ENCODE measurements around the gene ASB4.
"Not testable (repeated sequence)": the region's sequence is repeated elsewhere in the genome, so short reads cannot be mapped to it uniquely, and the experiment has no call there.

Gene ASB4

DNA sequence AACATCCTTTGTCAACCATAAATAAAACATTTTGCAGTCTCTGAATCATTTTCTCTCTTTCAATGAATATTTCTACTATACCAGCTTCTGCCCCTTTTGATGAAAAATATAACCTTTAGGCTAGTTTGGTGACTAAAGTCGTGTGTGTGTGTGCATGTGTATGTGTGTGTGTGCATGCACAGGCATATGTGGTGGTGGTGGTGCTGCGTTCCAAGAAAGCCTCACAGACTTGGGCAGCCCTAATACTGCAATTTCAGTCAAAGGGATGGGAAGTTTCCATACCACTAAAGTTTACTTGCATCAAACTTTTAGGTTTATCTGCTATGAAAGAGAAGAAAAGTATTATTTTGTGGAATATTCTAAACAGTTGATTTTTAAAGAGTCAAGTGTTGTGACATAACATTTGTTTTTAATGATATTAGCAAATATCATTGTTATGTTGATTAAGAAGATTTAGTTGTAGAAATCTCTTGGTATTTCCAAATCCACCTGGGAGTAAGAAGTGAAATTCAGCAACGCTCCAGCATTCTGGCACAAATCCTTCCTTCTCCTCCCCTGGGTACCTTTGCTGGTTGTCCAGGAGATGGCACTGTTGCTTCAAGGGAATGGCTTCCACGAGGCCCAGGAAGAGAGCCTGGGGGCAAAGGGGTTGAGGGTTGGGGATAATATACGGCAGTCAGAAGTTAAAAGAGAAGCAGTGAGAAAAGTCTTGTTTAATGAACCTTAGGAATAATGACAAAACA lies 41.5 kb downstream of the ASB4 start:
- DNase-seq: no peak

DNA sequence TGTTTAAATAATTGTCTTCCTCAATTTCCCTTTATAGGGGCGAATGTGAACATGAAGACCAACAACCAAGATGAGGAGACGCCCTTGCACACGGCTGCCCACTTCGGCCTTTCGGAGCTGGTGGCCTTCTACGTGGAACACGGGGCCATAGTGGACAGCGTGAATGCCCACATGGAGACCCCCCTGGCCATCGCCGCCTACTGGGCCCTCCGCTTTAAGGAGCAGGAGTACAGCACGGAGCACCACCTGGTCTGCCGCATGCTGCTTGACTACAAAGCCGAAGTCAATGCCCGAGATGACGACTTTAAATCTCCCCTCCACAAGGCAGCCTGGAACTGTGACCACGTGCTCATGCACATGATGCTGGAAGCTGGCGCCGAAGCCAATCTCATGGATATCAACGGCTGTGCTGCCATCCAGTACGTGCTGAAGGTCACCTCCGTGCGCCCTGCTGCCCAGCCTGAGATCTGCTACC lies 42.1 kb downstream of the ASB4 start:
- DNase-seq: no peak

DNA sequence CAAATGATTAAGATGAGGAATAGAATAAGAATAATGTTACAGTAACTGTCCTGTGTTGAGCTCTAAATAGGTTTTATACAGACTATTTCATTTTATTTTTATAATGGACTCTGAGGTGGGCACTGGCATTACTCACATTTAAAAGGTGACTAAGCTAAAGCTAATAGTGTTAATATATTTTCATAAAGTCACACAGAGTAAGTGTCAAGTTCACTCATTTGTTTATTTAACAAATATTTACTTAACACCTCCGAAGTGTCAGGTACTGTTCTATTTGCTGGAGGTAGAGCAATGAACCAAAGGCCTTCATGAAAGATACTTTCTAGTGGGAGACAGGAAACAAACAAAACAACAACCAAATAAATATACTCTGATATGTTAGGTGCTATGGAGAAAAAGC lies 44.0 kb downstream of the ASB4 start:
- DNase-seq: no peak

DNA sequence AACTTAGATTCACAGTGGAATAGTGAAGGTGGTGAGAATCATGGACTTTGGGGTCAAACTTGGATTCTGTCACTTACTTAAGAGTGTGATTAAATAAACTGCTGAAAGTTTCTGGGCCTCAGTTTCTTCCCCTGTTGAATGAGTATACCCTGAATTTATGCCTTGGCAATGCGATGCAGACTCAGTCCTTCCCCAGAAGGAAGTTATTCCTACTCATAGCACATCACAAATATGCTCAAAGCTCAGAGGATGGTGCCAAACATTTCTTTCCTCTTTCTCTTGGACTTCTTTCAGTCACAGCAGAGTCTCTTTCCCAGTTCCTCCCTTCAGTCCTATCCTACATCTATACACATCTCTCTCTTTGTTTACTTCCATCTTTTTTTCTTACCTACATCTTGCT lies 45.1 kb downstream of the ASB4 start:
- no peak for DNase-seq

DNA sequence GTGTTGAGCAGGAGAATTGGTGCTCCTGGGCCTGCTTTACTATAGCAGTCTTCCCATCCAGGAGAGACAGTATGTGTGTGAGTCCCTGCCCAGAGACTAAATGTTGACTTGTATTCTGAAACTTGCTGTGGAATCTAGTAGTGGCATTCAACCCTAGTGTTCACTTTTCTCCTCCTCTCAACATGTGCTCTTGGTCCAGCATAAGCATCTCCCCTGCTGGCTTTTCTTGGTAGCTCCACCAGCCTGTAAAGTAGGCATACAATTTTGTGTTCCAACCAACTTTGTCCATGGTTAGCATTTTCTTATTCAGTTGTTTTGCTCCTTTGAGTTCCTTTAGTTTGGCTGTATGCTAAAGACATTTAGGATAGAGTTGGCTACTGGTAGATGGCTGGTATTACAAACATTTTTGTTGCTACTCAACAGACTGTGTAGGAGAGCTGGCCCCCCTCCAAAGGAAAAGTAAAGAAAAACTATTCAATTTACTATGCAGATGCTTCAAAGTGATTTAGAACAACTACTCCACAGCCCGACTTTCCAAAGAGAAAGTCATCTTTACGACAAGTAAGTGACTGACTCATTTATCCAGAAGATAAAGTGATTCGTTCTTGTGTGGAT lies 46.0 kb downstream of the ASB4 start:
- no peak for DNase-seq

DNA sequence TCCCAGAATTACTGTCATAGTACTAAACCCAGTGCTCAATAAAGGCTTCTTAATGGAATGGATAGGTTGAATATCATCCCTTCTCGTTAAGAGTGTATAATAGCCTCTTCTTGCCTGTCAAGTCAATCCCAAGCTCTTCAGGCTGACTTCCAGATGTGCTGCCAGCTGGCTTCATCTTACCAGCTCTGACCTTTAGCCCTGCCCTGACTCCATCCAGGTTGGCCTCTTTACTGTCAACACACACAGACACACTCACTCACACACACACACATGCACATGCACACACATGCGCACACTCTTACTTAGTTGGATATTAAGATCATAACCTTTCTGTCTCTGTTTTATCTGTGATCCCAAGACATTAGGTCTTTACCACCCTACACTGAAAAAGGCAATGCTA lies 49.1 kb downstream of the ASB4 start:
- no peak for DNase-seq

DNA sequence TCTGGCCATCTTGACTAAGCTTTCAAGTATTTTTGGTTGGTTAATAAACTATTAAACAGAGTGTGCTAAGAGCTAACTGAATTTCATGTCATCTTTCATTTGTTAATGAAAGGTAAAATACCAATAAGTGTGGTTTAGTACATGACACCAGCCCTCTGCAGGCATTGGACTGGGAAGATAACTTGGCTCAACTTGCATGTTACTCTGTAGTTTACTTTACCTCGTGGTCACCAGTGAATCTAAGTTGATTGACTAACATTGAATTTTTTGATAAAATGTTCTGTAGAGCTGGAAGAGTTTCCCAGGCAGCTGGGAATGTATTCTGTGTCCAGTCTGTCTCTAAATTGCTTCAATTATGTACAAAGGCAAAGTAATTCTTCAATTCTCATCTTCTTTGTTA lies 49.9 kb downstream of the ASB4 start:
- no peak for DNase-seq

DNA sequence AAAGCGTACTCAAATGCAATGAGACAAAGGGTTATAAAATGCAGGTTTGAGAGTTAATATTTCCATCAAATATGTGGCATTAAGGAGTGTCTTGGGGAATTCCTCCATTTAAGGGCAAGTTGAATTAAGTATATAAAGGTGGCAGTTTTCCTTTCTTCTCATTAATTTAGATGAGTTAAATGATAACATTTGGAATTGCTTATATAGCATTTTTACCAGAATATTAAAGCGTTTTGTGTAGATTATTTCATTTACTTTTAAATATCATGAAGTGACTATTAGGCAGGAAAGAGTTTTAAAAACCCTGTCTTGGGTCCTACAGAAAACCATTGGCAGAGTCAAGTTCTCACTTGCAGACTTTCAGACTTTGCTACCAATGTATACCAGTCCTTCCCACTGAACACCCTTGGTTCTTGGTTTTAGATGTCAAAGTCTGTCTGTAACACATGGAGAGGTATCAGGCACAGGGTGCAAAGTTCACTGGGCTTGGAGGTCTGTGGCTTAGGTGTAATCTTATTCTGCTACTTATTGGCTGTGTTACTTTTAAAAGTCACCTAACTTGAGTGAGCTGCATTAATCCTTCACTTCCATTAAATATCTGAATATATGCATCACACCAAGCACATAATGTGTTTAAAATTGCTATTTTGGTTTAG lies 51.0 kb downstream of the ASB4 start:
- no peak for DNase-seq

DNA sequence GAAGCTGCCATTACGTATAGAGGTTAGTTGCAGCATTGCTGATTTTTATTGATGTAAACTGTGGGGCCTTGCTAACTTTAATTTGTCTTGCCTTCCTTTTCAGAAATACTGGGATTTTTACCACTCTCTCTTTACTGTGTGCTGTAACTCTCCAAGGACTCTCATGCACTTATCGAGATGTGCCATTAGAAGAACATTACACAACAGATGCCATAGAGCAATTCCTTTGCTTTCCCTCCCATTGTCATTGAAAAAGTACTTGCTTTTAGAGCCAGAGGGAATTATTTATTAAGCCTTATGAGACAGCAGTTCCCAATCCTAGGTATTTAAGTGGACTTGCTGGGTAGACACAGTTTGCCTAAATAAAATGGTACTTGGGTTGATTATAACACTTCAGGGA lies 51.7 kb downstream of the ASB4 start:
- no peak for DNase-seq

DNA sequence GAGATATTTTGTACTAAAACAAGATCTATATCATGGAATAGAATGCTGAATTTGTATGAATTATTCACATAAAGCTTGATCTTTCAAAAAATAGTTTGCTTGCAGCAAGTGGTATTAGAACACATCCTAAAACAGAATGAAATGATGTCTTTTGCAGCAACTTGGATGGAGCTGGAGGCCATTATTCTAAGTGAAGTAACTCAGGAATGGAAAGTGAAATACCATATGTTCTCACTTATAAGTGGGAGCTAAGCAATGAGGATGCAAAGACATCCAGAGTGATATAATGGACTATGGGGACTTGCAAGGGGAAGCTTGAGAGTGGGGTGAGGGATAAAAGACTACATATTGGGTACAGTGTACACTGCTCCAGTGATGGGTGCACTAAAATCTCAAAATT lies 53.7 kb downstream of the ASB4 start:
- no peak for DNase-seq

DNA sequence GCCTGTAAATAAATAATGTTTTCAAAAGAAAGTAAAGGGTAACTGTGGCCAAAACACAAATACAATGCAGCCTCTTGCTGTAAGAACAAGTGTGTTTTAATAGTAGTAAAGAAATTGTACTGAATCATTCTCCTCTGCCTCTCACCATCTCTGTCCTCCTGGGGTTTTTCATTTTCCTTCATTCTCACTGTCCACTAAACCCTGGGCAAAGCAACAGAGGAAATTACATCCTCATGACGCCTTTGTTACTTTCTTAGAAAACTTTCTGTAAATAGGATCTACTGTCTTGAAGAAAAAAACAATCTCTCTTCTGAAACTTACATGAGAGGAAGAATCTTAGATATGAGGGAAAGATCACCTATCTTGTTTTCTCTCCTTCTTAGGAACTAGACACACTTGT lies 54.6 kb downstream of the ASB4 start:
- DNase-seq: no peak

DNA sequence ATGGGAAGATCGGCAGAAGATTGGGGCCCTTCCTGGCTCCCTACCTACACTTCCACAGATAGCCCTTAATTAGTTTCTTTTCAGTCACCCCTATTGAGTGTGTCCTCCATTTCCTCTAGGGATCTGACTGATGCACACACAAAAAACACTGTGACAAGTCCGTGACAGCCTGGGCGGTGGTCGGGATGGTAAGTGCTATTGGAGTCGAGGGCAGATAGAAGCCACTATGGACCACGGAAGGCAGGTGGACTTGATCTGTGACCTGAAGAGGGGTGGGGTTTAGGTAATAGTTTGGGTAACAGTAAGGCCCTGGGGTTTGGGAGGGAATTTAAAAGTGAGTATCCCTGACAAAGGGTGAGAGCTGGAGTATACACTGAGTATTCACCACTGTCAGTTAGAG lies 57.6 kb downstream of the ASB4 start:
- DNase-seq: no peak

DNA sequence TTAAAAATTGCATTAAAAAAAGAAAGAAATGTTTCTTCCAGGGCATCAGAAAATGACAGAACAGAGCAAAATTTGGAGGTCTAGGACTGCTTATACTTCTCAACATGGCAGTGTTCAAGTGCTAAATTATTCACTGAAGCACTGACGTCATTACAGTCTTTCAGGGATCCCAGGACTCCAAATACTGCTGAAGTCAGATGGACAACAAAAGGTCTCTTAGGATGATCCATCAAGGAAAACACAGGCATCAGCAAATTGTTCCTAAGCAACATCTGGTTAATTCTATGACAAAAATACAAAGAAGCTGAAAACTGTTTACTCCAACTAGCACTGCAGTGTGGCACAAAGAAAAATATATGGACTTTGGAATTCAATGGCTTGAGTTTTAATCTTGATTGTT lies 58.4 kb downstream of the ASB4 start:
- DNase-seq: no peak

DNA sequence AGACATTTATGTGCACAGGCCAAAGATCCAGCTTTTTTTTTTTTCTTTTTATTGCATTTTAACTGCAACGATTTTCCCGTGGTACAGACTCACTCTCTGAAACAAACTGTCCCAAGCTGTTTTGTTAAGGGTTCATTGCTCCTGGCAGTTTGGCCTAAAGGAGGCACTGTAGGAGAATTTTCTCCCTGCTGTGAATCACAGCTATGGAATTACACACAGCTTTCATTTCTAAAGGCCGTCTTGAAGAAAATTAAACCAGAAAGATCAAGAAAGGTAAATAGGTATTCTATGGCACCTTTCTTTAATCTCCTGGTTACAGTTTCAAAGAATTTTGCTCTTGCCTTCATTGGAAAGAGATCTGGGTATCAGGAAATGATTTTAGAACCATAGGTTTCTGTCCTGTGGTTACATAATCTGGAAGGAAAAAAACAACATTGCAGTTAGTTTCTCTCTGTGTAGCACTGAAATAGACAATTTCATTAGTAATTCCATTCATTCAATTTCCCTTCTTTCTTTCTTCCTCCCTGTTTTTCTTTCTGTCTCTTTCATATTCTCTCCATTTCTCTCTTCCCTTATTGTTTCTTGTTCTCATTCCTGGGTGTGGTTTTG lies 59.4 kb downstream of the ASB4 start:
- no peak for DNase-seq

DNA sequence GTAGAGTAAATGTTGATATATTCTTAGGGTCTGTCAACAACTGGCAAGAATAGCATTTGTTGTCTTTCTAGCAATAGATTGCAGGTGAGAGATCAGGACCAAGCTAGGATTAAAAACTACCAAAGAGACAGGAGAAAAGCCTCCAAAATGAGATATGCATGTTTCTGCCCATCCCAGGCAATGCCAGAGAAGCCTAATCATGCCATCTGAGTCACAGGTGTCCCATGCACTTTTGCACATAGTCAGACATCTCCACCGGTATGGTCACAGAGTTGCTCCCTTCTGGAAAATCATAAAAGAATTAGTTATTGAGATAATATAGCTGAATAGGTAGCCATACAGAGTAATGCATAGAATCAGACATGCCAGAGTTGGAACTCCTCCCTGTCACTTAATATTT lies 59.9 kb downstream of the ASB4 start:
- no peak for DNase-seq

DNA sequence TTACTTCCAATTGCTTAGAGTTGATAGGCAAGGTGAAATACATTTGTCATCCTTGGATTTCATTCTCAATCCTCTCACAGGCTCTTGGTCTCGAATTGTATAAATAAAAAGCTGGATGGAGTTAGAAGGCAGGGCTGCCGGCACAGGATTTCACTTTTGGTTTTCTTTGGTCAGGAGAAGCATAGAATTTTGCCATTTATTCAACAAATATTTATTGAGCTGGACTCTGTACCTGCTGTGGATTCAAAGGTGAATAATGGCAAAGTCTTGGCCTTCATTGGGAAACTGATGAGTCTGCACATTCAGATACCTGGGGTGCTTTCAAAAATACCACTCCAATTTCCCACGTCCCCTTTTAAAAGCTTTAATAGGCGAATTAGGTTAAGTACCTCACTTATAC lies 60.9 kb downstream of the ASB4 start:
- no peak for DNase-seq

DNA sequence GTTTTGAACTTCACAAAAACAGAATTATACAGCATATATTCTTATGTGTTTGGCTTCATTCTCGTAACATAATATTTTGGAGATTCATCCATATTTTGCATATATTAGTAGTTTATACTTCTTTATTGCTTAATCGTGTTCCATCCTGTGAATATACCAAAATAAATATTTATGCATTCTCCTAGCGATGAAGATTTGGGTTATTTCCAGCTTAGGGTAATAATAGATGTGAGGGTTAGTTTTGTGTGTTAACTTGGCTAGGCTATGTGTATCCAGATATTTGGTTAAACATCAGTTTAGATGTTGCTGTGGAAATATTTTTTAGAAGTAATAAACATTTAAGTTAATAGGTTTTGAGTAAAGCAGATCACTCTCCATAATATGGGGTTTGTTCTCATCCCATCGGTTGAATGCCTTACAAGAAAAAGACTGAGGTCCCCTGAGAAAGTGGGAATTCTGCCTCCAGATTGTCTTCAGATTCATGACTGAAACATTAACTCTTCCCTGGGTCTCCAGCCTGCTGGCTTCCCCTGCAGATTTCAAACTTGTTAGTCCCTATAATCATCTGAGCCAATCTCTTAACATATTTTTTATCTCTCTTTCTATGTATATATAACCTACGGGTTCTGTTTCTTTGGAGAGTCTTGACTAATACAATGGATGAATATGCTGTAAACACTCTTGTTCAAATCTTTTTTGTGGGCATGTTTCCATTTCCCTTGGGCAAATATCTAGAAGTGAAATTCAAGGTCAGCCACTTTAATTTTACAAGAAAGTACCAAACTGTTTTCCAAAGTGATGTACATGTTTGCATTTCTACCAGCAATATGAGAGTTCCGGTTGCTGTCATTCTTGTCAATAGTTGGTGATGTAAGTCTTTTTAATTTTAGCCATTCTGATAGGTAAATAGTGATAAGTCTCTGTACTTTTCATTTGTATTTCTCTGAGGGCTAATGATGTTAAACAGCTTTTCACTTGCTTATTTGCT lies 61.9 kb downstream of the ASB4 start:
- DNase-seq: no peak

DNA sequence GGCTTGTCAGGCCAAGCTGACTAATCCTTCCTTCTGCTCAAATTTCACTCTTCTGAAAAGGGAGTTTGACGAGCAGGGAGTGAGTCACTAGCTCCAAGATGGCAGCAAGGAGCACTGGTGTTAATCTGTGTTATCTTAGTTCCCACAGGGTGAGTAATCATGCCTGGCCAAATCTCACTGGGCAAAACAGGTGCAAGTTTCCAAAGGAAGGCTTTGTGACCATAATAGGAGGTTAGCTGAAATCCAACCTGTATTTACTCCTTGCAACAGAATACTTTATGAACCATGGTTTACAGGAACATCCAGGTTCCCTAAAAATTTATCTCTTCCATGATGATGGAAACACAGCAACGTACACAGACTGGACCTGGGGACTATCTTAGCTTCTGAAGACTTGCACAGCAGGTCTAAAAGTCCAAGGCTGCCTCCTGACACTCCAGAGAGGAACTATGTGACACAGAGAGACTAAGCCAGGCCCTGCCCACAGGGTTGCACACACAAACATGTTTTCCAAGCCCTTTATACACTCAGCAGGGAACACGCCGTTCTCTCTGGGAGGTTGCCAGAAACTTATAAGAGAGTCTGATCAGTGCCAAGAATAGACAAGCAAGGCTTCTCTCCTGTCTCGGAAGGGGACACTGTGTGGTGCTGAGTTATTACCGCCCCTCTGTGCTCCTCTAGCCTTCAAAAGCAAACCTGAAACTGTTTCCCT lies 64.2 kb downstream of the ASB4 start:
- DNase-seq: no peak

DNA sequence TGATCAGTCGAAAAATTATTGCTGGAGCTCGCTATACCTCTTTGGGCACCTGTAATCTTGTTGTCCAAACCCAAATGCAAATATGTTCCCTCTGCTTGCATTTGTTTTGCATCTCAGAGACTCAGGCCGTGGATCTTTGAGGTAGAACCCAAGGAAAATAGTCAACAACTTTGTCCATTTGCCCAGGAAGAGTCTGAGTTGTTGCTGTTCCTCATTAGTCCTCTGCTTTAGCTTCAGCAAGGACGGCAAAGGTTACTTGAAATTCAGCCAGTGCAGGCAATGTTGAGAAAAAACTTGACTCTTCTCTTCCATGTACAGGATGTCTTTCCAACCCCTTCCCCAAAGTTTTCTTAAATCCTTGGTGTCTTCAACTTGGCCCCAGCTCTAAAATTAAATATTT lies 64.8 kb downstream of the ASB4 start:
- no peak for DNase-seq

DNA sequence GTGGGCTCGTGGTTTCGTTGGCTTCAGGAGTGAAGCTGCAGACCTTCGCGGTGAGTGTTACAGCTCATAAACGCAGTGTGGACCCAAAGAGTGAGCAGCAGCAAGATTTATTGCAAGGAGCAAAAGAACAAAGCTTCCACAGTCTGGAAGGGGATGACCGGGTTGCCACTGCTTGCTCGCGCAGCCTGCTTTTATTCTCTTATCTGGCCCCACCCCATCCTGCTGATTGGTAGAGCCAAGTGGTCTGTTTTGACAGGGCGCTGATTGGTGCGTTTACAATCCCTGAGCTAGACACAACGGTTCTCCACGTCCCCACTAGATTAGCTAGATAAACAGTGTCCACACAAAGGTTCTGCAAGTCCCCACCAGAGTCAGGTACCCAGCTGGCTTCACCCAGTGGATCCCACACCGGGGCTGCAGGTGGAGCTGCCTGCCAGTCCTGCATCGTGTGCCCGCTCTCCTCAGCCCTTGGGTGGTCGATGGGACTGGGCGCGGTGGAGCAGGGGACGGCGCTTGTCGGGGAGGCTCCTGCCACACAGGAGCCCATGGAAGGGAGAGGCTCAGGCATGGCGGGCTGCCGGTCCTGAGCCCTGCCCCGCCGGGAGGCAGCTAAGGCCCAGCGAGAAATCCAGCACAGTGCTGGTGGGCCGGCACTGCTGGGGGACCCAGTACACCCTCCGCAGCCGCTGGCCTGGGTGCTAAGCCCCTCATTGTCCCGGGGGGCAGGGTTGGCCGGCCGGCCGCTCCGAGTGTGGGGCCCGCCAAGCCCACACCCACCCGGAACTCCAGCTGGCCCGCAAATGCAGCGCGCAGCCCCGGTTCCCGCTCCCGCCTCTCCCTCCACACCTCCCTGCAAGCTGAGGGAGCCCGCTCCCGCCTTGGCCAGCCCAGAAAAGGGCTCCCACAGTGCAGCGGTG lies 66.5 kb downstream of the ASB4 start:
- not testable (repeated sequence) for DNase-seq

DNA sequence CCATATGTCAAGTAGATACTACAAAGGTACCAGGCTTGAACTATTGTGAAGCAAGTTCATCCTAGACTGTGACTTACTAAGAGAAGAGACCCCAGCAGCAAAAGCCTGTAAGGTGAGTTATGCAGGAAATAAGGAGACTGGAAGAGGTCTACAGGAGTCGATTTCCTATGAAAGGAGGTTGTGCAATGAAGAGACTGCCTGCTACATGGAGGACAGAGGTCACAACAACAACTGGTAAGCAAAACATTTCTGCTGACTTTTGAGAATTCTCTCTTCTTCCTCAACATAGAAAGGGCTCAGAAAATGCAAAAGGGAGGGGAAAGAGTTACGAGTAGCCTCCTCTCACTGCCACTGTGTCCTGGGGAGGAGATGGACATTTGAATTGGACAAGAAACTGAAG lies 68.2 kb downstream of the ASB4 start:
- DNase-seq: no peak
